Activated CD8-positive, alpha-beta memory T cell treated with anti-CD3 and anti-CD28 coated beads, Interleukin-2, amount 50 U/mL, for 4 hours (primary cell): Measurements from ENCODE around the gene FAM222B.
"Not testable (repeated sequence)": the region's sequence is repeated elsewhere in the genome, so short reads cannot be mapped to it uniquely, and the experiment has no call there.

Source experiments
- DNase-seq: peaks from one replicate; pipeline ENCODE4 v3.0.0-alpha.2; 2020

Gene FAM222B

DNA sequence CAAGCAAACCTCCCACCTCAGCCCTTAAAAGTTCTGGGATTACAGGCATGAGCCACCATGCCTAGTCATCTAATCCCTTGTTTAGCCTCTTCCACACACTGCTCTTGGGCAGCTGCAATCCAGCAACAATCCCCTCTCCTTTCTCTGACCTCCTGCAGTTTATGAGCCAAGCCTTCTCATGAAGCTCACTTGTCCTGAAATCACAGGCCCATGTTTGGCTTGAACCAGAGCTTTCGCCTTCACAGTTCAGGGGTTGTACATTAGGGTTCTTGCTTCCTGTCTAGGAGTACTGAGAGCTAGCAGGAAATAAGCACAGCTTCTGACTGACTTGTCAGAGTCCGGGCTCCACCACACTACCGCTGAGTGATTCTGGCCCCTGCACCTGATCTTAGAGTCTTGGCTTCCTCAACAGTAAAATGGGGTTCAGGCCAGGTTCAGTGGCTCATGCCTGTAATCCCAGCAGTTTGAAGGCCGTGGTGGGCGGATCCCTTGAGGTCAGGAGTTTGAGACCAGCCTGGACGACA is 28.5 kb upstream of the FAM222B start:
- no peak for DNase-seq

GRCh38 chr17:28867276-28867675 is 24.7 kb upstream of the FAM222B start:
- no peak for DNase-seq

DNA sequence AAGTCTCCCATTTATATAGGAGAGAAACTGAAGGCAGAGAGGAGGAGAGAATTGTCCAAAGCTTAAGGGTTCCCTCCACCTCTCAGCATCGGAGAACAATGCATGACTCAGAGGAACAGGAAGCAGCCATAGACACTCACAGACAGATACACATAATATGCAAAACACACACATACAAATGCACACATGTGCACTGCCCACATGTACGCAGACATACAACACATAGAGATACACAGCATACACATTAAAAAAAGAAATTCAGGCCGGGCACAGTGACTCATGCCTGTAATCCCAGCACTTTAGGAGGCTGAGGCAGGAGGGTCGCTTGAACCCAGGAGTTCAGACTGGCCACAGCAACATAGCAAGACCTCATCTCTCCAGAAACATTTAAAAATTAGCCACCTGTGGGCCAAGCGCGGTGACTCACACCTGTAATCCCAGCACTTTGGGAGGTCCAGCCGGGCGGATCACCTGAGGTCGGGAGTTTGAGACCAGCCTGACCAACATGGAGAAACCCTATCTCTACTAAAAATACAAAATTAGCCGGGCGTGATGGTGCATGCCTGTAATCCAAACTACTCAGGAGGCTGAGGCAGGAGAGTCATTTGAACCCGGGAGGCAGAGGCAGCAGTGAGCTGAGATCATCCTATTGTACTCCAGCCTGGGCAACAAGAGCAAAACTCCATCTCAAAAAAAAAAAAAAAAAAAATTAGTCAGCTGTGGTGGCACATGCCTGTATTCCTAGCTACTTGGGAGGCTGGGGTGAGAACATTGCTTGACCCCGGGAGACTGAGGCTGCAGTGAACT is 23.6 kb upstream of the FAM222B start:
- no peak for DNase-seq

DNA sequence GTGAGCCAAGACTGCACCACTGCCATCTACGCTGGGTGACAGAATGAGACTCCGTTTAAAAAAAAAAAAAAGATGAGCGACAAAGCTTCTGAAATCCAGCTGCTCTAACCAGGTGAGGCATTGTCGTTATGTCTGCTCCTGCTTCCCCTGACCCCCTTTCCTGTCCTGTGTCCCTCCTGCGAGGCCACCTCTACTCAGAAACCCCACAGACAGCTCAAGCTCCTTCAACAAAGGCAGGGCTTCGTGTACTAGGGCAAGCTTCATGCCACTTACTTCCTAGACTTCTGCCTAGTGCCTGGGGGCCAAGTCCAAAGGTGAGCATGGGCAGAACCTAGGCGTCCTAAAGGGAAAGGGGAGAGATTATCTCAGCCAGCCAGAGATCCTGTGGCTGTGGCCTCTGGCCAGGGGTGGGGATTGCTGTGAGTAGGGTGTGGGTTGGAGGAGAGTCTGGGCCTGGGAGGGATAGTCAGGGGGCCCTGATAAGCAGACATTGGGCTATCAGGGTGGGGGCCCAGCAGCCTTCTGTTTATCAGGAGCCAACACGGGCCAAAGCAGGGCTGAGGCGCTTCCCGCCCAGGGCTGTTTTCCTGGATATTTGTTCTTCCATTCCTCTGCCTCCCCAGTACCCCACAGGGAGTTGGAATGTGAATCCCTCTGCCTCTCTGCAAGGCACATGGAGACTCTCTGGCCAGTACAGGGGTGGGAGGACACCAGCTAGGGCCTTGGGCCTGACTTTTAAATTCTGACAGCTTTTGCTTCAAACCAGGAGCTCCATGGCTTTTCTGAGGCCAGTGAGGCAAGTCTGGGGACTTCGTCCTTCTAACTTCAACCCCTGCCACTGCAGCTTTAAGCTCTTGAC is 22.6 kb upstream of the FAM222B start:
- no peak for DNase-seq

- no peak for DNase-seq
Observed at GRCh38 chr17:28863953-28864352, 21.4 kb upstream of the FAM222B start.

- DNase-seq, result no peak
Observed at GRCh38 chr17:28862561-28862960, 20.0 kb upstream of the FAM222B start.

DNA sequence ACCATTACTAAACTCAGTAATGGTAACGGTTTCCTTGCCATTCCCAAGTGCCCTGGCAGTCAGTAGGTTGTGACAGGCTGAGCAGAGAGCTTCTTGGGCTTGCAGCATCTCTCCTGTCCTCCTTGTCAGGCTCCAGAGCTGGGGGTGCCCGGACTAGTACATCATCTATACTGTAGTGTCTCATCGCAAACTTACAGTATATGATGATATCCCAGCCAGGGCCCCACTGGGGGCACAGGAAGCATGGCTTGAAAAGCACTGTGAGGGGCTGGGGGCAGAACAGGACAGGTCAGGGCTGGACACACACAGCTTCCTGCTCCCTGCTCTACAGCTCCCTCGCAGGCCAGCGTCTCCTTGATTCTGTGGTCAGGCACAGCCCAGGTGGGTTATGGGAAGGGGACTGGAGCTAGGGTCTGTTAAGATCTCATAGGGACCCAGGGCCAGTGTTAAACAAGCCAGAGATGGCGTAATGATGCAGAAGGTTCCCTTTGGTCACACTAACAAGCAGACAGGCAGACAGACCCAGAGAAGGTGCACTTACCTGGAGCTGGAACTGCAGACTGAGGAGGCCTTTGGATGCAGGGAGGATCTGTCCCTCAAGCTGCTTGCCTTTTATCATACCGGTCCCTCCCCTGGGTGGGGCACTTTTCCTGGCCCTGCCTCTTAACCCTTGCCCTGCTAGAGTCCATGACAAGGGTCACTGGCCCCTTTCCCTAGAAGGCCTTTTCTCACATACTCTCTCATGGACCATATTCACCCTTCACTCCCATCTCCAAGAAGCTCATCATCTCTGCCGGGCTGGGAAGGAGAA is 19.0 kb upstream of the FAM222B start:
- no peak for DNase-seq

DNA sequence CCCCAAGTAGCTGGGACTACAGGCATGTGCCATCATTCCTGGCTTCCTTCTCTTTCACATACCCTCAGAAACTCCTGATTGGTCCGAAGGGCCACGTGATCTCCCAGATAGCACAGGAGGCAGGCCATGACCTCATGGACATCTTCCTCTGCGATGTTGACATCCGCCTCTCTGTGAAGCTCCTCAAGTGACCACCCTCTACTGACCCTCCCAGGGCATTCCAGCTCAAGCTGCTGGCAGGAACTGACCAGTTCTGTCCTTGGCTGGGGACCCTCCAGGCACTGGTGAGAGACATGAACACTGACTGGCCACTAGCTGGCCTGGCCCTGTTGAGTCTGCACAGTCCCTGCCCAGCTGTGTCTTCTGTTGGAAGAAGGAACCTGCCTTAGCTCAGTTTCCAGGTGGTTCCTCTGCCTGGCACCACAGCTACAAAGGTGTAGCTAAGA is 17.8 kb upstream of the FAM222B start:
- no peak for DNase-seq

GRCh38 chr17:28858801-28859355 is 16.3 kb upstream of the FAM222B start:
- DNase-seq, result no peak

DNA sequence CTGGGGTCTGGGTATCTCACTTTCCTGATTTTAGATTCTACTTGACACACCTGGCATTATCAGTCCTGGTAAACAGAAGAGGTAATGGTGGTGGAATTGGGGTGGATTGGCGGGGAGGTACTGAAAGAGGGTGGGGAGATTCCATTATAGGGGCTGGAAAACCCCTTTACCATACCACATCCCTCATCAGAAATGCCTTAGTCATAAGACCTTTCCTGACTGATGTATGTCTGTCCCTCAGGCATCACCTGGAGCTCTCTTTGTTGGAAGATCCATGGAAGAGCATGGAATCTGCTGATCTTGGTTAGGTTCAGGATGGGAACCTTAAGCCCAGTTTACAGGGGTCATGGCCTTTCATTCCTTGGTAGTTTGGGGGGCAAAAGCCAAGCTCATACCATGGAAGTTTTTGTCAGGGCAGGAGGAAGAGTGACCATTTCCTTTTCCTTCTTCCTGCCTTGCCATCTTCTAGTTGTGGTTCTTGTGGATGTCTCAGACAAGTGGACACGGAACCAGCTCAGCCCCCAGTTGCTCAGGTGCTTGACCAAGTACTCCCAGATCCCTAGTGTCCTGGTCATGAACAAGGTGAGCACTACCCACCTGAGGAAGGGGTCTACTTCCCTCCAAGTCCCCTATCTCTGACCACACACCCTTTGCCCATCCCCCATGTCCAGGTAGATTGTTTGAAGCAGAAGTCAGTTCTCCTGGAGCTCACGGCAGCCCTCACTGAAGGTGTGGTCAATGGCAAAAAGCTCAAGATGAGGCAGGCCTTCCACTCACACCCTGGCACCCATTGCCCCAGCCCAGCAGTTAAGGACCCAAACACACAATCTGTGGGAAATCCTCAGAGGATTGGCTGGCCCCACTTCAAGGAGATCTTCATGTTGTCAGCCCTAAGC is 15.6 kb upstream of the FAM222B start:
- DNase-seq, result no peak

GRCh38 chr17:28856028-28856574 is 13.5 kb upstream of the FAM222B start:
- no peak for DNase-seq

- no peak for DNase-seq
Observed at GRCh38 chr17:28855336-28855679, 12.7 kb upstream of the FAM222B start.

DNA sequence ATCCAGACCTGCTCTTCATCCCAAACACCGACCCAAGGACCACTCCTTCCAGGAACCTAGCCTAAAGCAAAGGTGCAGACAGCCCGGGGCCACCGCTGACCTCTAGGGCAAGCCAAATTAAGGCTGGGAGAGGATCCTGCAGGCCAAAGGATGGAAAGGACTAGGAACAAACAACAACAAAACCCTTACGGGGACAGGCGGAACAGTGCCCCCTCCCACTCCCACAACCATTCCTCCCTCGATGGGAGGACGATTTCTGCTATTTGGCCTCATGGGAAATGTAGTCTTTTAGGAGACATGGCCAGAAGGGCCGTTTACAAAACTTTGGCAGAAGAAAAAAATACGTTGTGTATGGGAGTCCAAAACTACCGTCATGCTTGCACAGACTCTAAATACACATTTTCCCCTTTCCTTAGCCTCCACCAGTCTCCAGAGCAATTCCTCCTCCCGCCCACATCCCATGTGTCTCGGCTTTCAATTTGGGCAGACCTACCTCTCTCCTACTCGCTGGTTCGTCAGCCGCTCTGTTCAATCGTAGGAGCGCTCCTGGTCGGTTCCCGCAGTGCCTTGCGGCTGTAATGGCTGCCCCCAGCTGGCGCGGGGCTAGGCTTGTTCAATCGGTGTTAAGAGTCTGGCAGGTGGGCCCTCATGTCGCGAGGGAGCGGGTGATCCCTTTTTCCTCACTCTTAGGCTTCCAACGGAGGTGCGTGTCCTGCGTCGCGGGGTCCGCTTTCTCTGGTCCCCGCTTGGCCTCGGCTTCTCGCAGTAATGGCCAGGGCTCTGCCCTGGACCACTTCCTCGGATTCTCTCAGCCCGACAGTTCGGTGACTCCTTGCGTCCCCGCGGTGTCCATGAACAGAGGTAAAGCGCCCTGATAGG is 12.1 kb upstream of the FAM222B start, which contains the start of gene ERAL1:
Gene ERAL1 (plus strand): TSS at position 560 of the 879 bp plus-strand sequence. CDS start 19 bp downstream, at position 579.
- DNase-seq, result peak; percentile 79

- DNase-seq, result no peak
Observed at GRCh38 chr17:28853295-28853694, 10.7 kb upstream of the FAM222B start.

DNA sequence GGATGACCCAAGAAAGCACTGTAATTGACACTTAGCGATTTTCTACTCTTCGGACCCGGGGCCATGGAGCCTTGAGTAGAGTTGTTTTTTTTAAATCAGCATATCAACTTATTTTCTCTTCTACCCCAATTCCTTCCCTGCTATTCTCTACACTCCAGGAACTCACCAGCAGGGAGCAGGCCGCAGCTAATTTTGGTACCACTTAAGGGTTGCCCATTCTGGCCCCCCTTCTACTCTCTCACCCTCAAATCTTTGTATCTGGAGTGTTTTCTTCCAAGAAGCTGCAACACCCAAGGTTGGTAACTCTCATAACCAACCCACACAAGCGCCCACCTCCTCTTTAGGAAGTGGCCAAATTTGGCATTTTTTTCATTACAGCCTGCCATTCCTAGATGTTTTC is 6.7 kb upstream of the FAM222B start:
- DNase-seq, result no peak

DNA sequence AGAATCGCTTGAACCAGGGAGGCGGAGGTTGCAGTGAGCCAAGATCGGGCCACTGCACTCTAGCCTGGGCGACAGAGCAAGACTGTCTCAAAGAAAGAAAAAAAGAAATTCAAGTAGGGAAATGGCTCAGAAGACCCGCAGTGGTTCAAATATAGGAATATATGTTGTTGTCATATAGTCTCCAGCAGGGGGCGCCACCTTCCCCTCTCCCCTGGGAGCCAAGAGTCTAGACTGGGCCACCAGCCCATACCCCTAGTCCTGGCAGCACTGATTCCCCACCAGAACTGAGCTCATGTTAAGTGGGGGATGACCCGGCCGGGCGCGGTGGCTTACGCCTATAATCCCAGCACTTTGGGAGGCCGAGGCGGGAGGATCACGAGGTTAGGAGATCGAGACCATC is 6.1 kb upstream of the FAM222B start:
- peak; percentile 54 for DNase-seq

- DNase-seq, result not testable (repeated sequence)
Observed at GRCh38 chr17:28846699-28847098, 4.1 kb upstream of the FAM222B start.

DNA sequence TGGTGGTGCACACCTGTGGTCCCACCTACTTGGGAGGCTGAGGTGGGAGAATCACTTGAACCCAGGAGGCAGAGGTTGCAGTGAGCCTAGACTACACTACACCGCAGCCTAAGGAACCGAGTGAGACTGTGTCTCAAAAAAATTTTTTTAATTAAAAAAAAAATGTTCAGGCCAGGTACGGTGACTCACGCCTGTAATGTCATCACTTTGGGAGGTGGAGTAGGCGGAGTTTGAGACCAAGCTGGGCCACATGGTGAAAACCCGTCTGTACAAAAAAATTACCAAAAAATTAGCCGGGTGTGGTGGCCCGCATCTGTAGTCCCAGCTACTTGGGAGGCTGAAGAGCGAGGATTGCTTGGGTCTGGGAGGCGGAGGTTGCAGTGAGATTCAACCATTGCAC is 3.6 kb upstream of the FAM222B start:
- DNase-seq, result peak; percentile 23

DNA sequence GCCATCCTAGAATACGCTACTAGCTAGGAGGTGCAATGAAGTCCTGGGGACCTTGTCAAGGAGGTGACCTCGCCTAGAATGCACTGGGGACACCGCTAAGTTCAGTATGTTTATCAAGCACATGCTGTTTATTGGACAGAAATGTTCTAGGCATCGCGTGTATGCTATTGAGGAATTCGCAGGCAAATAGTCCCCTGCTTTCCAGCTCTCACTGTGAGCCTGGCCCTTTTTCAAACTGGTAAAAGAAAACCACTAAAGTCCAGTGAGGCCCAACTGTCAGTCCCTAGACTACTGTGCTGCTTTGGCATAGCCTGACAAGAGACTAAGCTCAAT is 1.2 kb upstream of the FAM222B start:
- no peak for DNase-seq

GRCh38 chr17:28841901-28842281 is 699 bp downstream of the FAM222B start:
- DNase-seq, result no peak
